Neural crest cell (in vitro differentiated cells): ENCODE data around the gene TMPRSS6. TPM values are rescaled to one million over a fixed set of nuclear protein-coding genes. Genes with fewer than 3 reads are reported as not detected.

ENCODE experiments used
- DNase-seq: peaks from one replicate; pipeline ENCODE4 v3.0.0; 2021; ENCODE audit warnings: low read depth, mixed read lengths, low spot score
- H3K27ac Mint-ChIP-seq: one replicate; pipeline ENCODE4 v1.8.0; 2021; ENCODE audit warnings: mild to moderate bottlenecking, mixed read lengths; ENCODE audit not compliant: unreplicated experiment
- H3K27me3 Mint-ChIP-seq: 2 replicates; pipeline ENCODE4 v1.8.0; 2021; ENCODE audit warnings: low read depth, mild to moderate bottlenecking, mixed read lengths
- H3K36me3 Mint-ChIP-seq: 2 replicates; pipeline ENCODE4 v1.8.0; 2021; ENCODE audit warnings: low read depth, mild to moderate bottlenecking, mixed read lengths
- H3K4me1 Mint-ChIP-seq: 2 replicates; pipeline ENCODE4 v1.8.0; 2021; ENCODE audit warnings: mixed read lengths
- H3K4me3 Mint-ChIP-seq: one replicate; pipeline ENCODE4 v1.8.0; 2021; ENCODE audit warnings: mild to moderate bottlenecking, mixed read lengths
- H3K9me3 Mint-ChIP-seq: 2 replicates; pipeline ENCODE4 v1.8.0; 2021; ENCODE audit warnings: mixed read lengths
- total RNA-seq: library from RNA; stranded (reverse); gene quantifications from 2 replicates; pipeline ENCODE4 v1.2.1, GENCODE V29; 2021
- TF ChIP-seq, protein P1 (sequence below): fragments of 200-600 bp; sonication (generic); conservative IDR thresholded peaks from 2 replicates; pipeline ENCODE4 v1.5.0; 2021; ENCODE audit warnings: antibody characterized with exemption, mild to moderate bottlenecking

Gene TMPRSS6
- total RNA-seq, 1 donor from 2014 or later, result not detected

DNA sequence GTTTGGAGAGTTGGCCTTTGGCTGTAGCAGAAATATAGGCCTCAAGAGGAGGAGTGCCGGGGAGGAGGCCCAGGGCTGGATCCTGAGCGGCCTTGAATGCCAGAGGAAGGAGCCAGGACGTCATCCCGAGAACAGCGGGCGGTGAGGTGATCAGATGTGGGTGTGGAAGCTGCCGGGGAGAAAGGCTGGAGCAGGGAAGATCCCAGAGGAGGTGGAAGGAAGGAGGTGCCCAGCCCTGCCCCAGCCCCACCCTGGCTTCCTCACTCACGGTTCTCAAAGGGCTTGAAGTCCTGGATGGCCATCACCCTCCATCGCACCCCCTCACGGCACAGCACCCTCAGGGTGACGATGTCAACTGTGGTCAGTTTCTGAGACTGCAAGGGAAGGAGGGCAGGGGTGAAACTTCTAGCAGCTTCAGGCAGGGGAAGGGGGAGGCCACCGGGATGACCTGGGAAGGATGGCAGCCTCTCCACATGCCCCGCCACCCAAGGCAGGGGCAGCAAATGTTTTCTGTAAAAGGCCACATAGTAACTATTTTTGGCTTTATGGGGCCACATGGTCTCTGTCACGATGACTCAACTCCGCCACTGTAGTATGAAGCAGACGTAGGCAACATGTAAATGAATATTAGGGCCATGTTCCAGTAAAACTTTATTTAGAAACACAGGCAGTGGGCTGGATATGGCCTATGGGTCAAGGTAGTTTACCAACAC lies 29.5 kb upstream of the TMPRSS6 start:
- no peak overlapping the region for H3K4me3 Mint-ChIP-seq
- no peaks in the 10 kb centered on the region for H3K36me3 Mint-ChIP-seq
- H3K27me3 Mint-ChIP-seq, result peaks cover 2% of the 10 kb centered on the region
- no peaks in the 10 kb centered on the region for H3K4me1 Mint-ChIP-seq
- H3K27ac Mint-ChIP-seq, result no peak overlapping the region
- no peak for DNase-seq
- H3K9me3 Mint-ChIP-seq, result no peaks in the 10 kb centered on the region
- TF ChIP-seq, protein P1, sequence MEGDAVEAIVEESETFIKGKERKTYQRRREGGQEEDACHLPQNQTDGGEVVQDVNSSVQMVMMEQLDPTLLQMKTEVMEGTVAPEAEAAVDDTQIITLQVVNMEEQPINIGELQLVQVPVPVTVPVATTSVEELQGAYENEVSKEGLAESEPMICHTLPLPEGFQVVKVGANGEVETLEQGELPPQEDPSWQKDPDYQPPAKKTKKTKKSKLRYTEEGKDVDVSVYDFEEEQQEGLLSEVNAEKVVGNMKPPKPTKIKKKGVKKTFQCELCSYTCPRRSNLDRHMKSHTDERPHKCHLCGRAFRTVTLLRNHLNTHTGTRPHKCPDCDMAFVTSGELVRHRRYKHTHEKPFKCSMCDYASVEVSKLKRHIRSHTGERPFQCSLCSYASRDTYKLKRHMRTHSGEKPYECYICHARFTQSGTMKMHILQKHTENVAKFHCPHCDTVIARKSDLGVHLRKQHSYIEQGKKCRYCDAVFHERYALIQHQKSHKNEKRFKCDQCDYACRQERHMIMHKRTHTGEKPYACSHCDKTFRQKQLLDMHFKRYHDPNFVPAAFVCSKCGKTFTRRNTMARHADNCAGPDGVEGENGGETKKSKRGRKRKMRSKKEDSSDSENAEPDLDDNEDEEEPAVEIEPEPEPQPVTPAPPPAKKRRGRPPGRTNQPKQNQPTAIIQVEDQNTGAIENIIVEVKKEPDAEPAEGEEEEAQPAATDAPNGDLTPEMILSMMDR, result no peak

- peaks cover 2% of the 10 kb centered on the region for H3K27me3 Mint-ChIP-seq
- H3K4me1 Mint-ChIP-seq, result no peaks in the 10 kb centered on the region
- H3K4me3 Mint-ChIP-seq, result no peak overlapping the region
- no peaks in the 10 kb centered on the region for H3K36me3 Mint-ChIP-seq
- TF ChIP-seq, protein P1, result no peak
- no peak for DNase-seq
- no peak overlapping the region for H3K27ac Mint-ChIP-seq
- no peaks in the 10 kb centered on the region for H3K9me3 Mint-ChIP-seq
Observed at GRCh38 chr22:37137903-37138665, 28.6 kb upstream of the TMPRSS6 start.

DNA sequence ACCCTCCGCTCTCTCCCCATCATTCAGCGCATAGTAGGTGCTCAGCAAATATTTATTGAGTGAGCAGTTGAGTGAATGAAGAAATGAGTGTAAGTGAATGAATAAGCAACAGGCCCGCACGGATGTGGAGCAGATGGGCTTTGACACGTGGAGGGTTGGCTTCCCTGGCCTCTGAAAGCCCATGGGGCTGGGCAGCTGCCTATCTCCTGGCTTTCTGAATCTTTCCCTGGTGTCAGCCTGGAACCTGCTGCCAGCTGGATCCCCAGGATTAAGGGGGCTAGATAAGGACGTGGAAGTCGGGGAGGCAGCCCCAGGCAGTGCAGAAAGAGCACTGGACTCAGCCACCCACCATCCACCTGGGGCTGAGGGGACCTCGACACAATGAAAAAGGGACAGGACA lies 27.6 kb upstream of the TMPRSS6 start:
- DNase-seq, result no peak
- Mint-ChIP-seq H3K36me3 (no peaks in the 10 kb centered on the region), H3K27ac (no peak overlapping the region), H3K4me1 (no peaks in the 10 kb centered on the region), H3K27me3 (peaks cover 2% of the 10 kb centered on the region), H3K9me3 (no peaks in the 10 kb centered on the region), H3K4me3 (no peak overlapping the region)
- TF ChIP-seq, protein P1, result no peak

DNA sequence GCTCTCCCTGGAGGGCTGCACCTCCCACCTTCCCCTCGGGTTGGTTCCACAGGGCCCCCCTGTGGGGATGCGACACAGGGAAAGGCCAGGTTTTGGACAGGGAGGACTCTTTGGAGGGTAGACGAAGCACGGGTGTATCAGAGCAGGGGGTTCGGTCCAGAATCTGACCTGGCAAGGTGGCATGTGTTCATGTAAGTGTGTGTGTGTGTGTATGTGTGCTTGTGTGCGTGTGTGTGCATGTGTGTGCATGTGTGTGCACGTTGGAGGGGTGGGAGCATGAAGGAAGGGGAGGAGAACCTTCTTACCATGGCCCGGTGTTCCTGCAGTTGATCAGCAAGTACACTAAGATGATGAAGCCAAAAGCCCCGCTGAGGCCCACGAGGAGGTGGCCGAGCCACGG lies 25.5 kb upstream of the TMPRSS6 start:
- no peak overlapping the region for H3K4me3 Mint-ChIP-seq
- H3K9me3 Mint-ChIP-seq, result no peaks in the 10 kb centered on the region
- H3K4me1 Mint-ChIP-seq, result no peaks in the 10 kb centered on the region
- no peak overlapping the region for H3K27ac Mint-ChIP-seq
- TF ChIP-seq, protein P1, result no peak
- peaks cover 2% of the 10 kb centered on the region for H3K27me3 Mint-ChIP-seq
- DNase-seq, result no peak
- H3K36me3 Mint-ChIP-seq, result no peaks in the 10 kb centered on the region

DNA sequence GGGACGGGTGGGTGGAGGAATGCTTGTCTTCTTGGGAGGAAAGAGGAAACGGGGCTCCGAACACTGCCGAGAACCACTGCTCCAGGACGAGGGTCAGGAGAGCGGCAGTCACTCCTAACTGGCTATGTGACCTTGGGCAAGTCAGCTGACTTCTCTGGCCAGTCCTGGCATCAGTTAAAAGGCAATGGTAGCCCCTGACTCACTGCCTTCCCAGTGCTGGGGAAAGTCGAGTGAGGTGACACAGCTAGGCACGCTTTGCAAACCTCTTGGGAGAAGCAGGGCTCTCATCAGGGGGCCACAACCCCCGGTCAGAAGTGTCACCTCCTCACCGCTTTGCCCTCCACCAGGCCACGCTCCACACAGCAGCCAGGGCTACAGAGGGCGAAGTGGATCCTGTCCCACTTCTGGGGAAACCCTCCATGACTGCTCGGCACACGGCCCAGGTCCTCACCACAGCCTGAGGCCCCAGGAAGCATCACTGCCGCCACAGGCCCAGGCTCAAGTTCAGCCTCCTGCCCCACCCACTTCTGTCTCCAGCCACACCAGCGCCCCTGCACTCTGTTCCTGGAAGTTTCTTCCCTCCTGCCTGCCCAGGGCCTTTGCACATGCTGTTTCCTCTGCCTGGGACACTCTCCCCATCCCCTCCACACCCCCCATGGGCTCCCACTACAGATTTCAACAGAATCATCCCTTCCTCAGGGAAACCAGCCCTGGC lies 23.9 kb upstream of the TMPRSS6 start:
- H3K9me3 Mint-ChIP-seq, result no peaks in the 10 kb centered on the region
- H3K4me1 Mint-ChIP-seq, result no peaks in the 10 kb centered on the region
- TF ChIP-seq, protein P1, result no peak
- H3K4me3 Mint-ChIP-seq, result no peak overlapping the region
- no peak for DNase-seq
- no peak overlapping the region for H3K27ac Mint-ChIP-seq
- no peaks in the 10 kb centered on the region for H3K36me3 Mint-ChIP-seq
- peaks cover 2% of the 10 kb centered on the region for H3K27me3 Mint-ChIP-seq
